HG02588 (cell line): ENCODE results near the gene ACTN3.
"Not testable (repeated sequence)": the region's sequence is repeated elsewhere in the genome, so short reads cannot be mapped to it uniquely, and the experiment has no call there.

Source experiments
- ATAC-seq: cut with Tn5 transposase; IDR thresholded peaks from one replicate; pipeline ENCODE4 v1.9.1; 2021; ENCODE audit warnings: mild to moderate bottlenecking, moderate library complexity; ENCODE audit not compliant: unreplicated experiment

Gene ACTN3

GRCh38 chr11:66546368-66546965 lies at the start of gene ACTN3:
ACTN3 (plus strand) TSS chr11:66546903; CDS start chr11:66546938, 35 bp downstream.
- no peak for ATAC-seq

GRCh38 chr11:66497206-66497605 lies 49.5 kb upstream of the ACTN3 start:
- no peak for ATAC-seq

- ATAC-seq = no peak
These were observed 48.2 kb upstream of the ACTN3 start for GRCh38 chr11:66498506-66498905.

GRCh38 chr11:66505276-66505816 lies 41.4 kb upstream of the ACTN3 start:
- no peak for ATAC-seq

GRCh38 chr11:66509131-66509561 lies 37.6 kb upstream of the ACTN3 start:
- ATAC-seq = no peak

GRCh38 chr11:66510271-66510989 lies 36.3 kb upstream of the ACTN3 start, which contains the start of gene BBS1:
BBS1 (plus strand) TSS chr11:66510635; CDS start chr11:66510660, 25 bp downstream.
- peak; percentile 85 for ATAC-seq

GRCh38 chr11:66510990-66511339 lies 35.7 kb upstream of the ACTN3 start:
- ATAC-seq = no peak

- ATAC-seq = no peak
These were observed 23.1 kb upstream of the ACTN3 start for GRCh38 chr11:66523611-66524010.

GRCh38 chr11:66524304-66525040 lies 22.2 kb upstream of the ACTN3 start:
- ATAC-seq = no peak

GRCh38 chr11:66529069-66529468 lies 17.6 kb upstream of the ACTN3 start:
- ATAC-seq = no peak

- ATAC-seq = no peak
These were observed 17.0 kb upstream of the ACTN3 start for GRCh38 chr11:66529655-66530054.

- ATAC-seq = no peak
These were observed 15.6 kb upstream of the ACTN3 start for GRCh38 chr11:66530927-66531709.

GRCh38 chr11:66531841-66532240 lies 14.9 kb upstream of the ACTN3 start:
- ATAC-seq = no peak

- ATAC-seq = no peak
These were observed 13.9 kb upstream of the ACTN3 start for GRCh38 chr11:66532784-66533183.

GRCh38 chr11:66539170-66539869 lies 7.4 kb upstream of the ACTN3 start:
- no peak for ATAC-seq

GRCh38 chr11:66539870-66540213 lies 6.9 kb upstream of the ACTN3 start:
- ATAC-seq = no peak

- ATAC-seq = not testable (repeated sequence)
These were observed 6.1 kb upstream of the ACTN3 start for GRCh38 chr11:66540598-66540997.

GRCh38 chr11:66541892-66542291 lies 4.8 kb upstream of the ACTN3 start:
- no peak for ATAC-seq

GRCh38 chr11:66542362-66542761 lies 4.3 kb upstream of the ACTN3 start:
- no peak for ATAC-seq
